DND-41 (cell line): Measurements from ENCODE around the gene SPSB4.

Experiments
- ATAC-seq: fragments of 200-7000 bp; cut with Tn5 transposase; 3 replicates; pipeline ENCODE4 v1.9.1; 2021; ENCODE audit warnings: low read depth; ENCODE audit not compliant: insufficient read depth
- DNase-seq: peaks from one replicate; pipeline ENCODE4 v3.0.0-alpha.2; 2020
- H2AFZ ChIP-seq: 2 replicates; pipeline ENCODE4 v1.6.0; 2012; ENCODE audit warnings: low read depth, low read length
- H3K27ac ChIP-seq: 2 replicates; pipeline ENCODE4 v1.5.1; 2012; ENCODE audit warnings: low read length, inconsistent platforms
- H3K27me3 ChIP-seq: fragments of 200-600 bp; sonication (generic); 2 replicates; pipeline ENCODE4 v1.6.0; 2012; ENCODE audit warnings: low read length, mild to moderate bottlenecking, inconsistent platforms; ENCODE audit not compliant: insufficient read depth, poor library complexity
- H3K36me3 ChIP-seq: 2 replicates; pipeline ENCODE4 v1.5.1; 2012; ENCODE audit warnings: low read length, inconsistent platforms; ENCODE audit not compliant: insufficient read depth
- H3K4me1 ChIP-seq: 2 replicates; pipeline ENCODE4 v1.5.1; 2012; ENCODE audit warnings: mild to moderate bottlenecking, low read length; ENCODE audit not compliant: insufficient read depth
- H3K4me2 ChIP-seq: 2 replicates; pipeline ENCODE4 v1.6.0; 2012; ENCODE audit warnings: mild to moderate bottlenecking, moderate library complexity, low read length, inconsistent platforms; ENCODE audit not compliant: insufficient read depth
- H3K4me3 ChIP-seq, 2 experiments: fragments of 200-600 bp in 1 of 2; shearing (Covaris generic) in 1 of 2; 2 replicates each; pipeline ENCODE4 v1.5.1; 2012 to 2016; ENCODE audit warnings: inconsistent platforms in 2 of 2, low read length in 2 of 2, mild to moderate bottlenecking in 2 of 2, low read depth in 1 of 2, moderate library complexity in 1 of 2
- H3K79me2 ChIP-seq: 2 replicates; pipeline ENCODE4 v1.6.0; 2012; ENCODE audit warnings: low read length, inconsistent platforms; ENCODE audit not compliant: insufficient read depth
- H3K9ac ChIP-seq: 2 replicates; pipeline ENCODE4 v1.6.0; 2012; ENCODE audit warnings: low read depth, mild to moderate bottlenecking, inconsistent platforms, low read length, moderate library complexity
- H3K9me3 ChIP-seq: 2 replicates; pipeline ENCODE4 v1.5.1; 2012; ENCODE audit warnings: low read length, moderate library complexity, mild to moderate bottlenecking, inconsistent platforms; ENCODE audit not compliant: insufficient read depth, severe bottlenecking
- H4K20me1 ChIP-seq: 2 replicates; pipeline ENCODE4 v1.6.0; 2012; ENCODE audit warnings: low read length; ENCODE audit not compliant: insufficient read depth
- EZH2 ChIP-seq: IDR thresholded peaks from 3 replicates; pipeline ENCODE4 v1.6.1; 2012; ENCODE audit warnings: borderline replicate concordance, low read depth, mild to moderate bottlenecking, moderate library complexity, low read length, inconsistent platforms; ENCODE audit not compliant: severe bottlenecking
- TF ChIP-seq, protein P1 (sequence below): IDR thresholded peaks from 2 replicates; pipeline ENCODE4 v1.5.1; 2012; ENCODE audit warnings: borderline replicate concordance, low read length, moderate library complexity, mild to moderate bottlenecking; ENCODE audit not compliant: poor library complexity, severe bottlenecking; ENCODE audit errors: extremely low read depth

The SPSB4 gene

DNA sequence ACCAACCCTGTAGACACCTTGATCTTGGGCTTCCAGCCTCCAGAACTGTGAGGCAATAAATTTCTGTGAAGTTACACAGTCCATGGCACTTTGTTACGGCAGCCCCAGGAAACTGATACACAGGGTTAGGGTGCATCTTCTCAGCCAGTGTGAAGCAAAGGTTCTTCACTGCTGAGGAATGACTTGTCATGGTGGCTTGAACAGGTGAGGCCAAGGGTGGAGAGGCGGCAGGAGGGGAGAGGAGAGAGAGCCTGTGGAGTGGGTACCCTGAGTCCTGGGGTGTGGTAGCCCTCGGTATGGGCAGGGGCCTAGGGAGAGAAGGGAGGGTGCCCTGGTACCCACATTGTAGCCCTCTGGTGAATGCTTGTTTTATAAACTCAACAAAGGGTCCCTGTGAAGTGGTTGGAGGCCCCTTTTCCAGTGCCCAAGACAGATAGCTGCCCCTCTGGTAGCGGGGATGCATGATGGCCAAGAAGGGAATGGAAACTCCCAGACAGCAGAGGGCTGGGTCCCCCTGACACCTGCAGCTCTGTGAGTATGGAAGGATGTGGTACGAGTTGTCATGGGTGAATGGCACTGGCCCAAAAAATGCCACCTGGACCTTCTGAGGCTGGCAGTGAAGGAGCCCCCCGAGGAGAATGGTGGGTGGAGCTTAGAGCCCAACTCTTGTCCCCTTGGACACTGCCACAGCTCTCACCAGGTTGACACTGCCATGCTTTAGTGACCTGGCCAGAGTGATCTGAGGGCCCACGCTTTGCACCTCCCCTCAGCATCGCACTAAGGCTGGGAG is 49.6 kb downstream of the SPSB4 start:
- Histone ChIP-seq H2AFZ (no peak overlapping the region), H3K27ac (no peak overlapping the region), H3K27me3 (no peaks in the 10 kb centered on the region), H3K4me2 (no peak overlapping the region), H3K79me2 (peaks cover 3% of the 10 kb centered on the region), H3K36me3 (peaks cover 22% of the 10 kb centered on the region; the same call in 1 of the 2 replicates), H3K4me1 (no peaks in the 10 kb centered on the region), H4K20me1 (peaks cover 7% of the 10 kb centered on the region), H3K9me3 (no peaks in the 10 kb centered on the region), H3K4me3 (no peak overlapping the region), H3K9ac (no peak overlapping the region)
- ATAC-seq (no peak), DNase-seq (no peak)
- TF ChIP-seq, protein P1, sequence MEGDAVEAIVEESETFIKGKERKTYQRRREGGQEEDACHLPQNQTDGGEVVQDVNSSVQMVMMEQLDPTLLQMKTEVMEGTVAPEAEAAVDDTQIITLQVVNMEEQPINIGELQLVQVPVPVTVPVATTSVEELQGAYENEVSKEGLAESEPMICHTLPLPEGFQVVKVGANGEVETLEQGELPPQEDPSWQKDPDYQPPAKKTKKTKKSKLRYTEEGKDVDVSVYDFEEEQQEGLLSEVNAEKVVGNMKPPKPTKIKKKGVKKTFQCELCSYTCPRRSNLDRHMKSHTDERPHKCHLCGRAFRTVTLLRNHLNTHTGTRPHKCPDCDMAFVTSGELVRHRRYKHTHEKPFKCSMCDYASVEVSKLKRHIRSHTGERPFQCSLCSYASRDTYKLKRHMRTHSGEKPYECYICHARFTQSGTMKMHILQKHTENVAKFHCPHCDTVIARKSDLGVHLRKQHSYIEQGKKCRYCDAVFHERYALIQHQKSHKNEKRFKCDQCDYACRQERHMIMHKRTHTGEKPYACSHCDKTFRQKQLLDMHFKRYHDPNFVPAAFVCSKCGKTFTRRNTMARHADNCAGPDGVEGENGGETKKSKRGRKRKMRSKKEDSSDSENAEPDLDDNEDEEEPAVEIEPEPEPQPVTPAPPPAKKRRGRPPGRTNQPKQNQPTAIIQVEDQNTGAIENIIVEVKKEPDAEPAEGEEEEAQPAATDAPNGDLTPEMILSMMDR: no peak
- no peak for TF ChIP-seq EZH2

DNA sequence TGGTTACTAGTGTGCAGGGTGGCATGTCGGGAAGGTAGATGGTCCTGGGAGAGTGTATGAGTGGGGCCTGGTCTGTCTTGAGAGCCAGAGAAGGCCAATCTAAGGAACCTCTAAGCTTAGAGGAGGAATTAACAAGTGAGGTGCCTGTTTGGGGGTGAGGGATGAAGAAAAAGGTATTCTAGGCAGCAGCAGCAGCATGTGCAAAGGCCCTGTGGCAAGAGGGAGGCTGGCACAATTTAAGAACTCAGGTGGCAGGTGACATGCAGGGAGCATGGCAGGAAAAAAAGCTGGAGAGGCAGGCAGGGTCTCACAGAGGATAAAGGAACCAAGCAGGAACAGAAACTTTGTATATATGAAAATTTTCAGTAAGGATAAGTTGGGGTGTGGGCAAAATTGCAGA is 51.2 kb downstream of the SPSB4 start:
- Histone ChIP-seq H3K9ac (no peak overlapping the region), H4K20me1 (peaks cover 7% of the 10 kb centered on the region), H3K4me2 (no peak overlapping the region), H3K9me3 (no peaks in the 10 kb centered on the region), H3K4me1 (no peaks in the 10 kb centered on the region), H3K4me3 (no peak overlapping the region), H2AFZ (no peak overlapping the region), H3K36me3 (peaks cover 19% of the 10 kb centered on the region; the same call in 1 of the 2 replicates), H3K27me3 (no peaks in the 10 kb centered on the region), H3K79me2 (peaks cover 3% of the 10 kb centered on the region), H3K27ac (no peak overlapping the region)
- DNase-seq: no peak
- no peak for ATAC-seq
- TF ChIP-seq, protein P1: no peak
- no peak for TF ChIP-seq EZH2

DNA sequence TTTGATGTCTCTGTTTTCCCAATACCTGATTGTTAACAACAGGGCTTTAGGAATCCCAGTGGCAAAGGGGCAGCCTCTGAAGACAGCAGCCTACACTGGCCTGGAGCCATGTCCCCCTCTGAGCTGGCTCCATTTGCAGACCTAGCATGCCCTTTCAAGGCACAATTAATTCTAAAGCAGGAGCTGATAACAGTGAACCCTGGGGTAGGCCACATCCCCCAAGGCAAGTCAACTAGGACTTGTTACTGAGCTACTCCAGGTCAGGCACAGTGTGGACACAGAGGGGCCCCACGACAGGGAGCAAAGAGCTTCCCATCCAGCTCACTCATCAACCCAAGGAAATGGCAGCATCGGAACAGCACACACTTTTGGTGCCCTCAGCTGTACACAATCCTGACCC is 51.9 kb downstream of the SPSB4 start:
- Histone ChIP-seq H3K4me3 (no peak overlapping the region), H3K4me2 (no peak overlapping the region), H3K9me3 (no peaks in the 10 kb centered on the region), H3K79me2 (peaks cover 3% of the 10 kb centered on the region), H3K9ac (no peak overlapping the region), H3K27ac (no peak overlapping the region), H4K20me1 (peaks cover 7% of the 10 kb centered on the region), H3K4me1 (0 out of 2 replicates have a peak, but pooled peaks cover under 1% of the 10 kb centered on the region), H2AFZ (no peak overlapping the region), H3K27me3 (no peaks in the 10 kb centered on the region), H3K36me3 (peaks cover 17% of the 10 kb centered on the region; the same call in 1 of the 2 replicates)
- DNase-seq: no peak
- TF ChIP-seq, protein P1: no peak
- no peak for TF ChIP-seq EZH2
- ATAC-seq: no peak
